Endothelial cell of umbilical vein (primary cell): ENCODE measurements around the gene SETDB1. TPM values are rescaled to one million over a fixed set of nuclear protein-coding genes. Genes with fewer than 3 reads are reported as not detected.

Experiments used
- BruUV-seq: library from RNA; stranded (reverse); fragments of 400-500 nt; replicated peaks from 2 replicates; lab custom pipeline; 2021; lab: Mats Ljungman, UMichigan
- CTCF ChIA-PET: fragments of 300-600, 350-600 bp; sonication (Branson Sonifier 250); formaldehyde crosslinking; loops from one replicate; lab custom pipeline; 2021; ENCODE audit warnings: antibody characterized with exemption, inconsistent platforms; lab: Charles Lee
- POLR2A ChIA-PET: fragments of 300-600, 350-600 bp; sonication (Branson Sonifier 250); formaldehyde crosslinking; loops from one replicate; lab custom pipeline; 2021; ENCODE audit warnings: antibody characterized with exemption, inconsistent platforms; lab: Charles Lee
- DNase-seq: peaks from one replicate; pipeline ENCODE4 v3.0.0-alpha.2; 2011; ENCODE audit warnings: low read depth, low spot score
- FAIRE-seq: peaks from 2 replicates; lab custom pipeline; 2011; peaks lifted over from hg19 to GRCh38; lab: Jason Lieb, UNC
- H2AFZ ChIP-seq: 2 replicates; pipeline ENCODE4 v1.6.0; 2012; ENCODE audit warnings: low read depth, low read length, control low read depth, inconsistent platforms
- H3K27ac ChIP-seq: 2 replicates; pipeline ENCODE4 v1.5.1; 2011; ENCODE audit warnings: low read depth, mild to moderate bottlenecking, control low read depth, low read length, moderate library complexity; ENCODE audit not compliant: insufficient read depth
- H3K27me3 ChIP-seq, 2 experiments: 2 replicates each; pipeline versions ENCODE4 v1.6.0 to v1.6.1; 2011; ENCODE audit warnings: low read length in 2 of 2, mixed read lengths in 1 of 2; ENCODE audit not compliant: control insufficient read depth in 2 of 2, insufficient read depth in 2 of 2
- H3K36me3 ChIP-seq, 2 experiments: 2 replicates in 1 of 2; 3 replicates in 1 of 2; pipeline ENCODE4 v1.5.1; 2011; ENCODE audit warnings: low read length in 2 of 2, mild to moderate bottlenecking in 1 of 2, moderate library complexity in 1 of 2; ENCODE audit not compliant: control insufficient read depth in 2 of 2, insufficient read depth in 2 of 2; ENCODE audit errors: extremely low read depth in 1 of 2
- H3K4me1 ChIP-seq: 3 replicates; pipeline ENCODE4 v1.5.1; 2011; ENCODE audit warnings: mild to moderate bottlenecking, low read length; ENCODE audit not compliant: control insufficient read depth, insufficient read depth; ENCODE audit errors: extremely low read depth
- H3K4me2 ChIP-seq: 2 replicates; pipeline ENCODE4 v1.6.1; 2011; ENCODE audit warnings: low read length, control low read depth, mixed read lengths; ENCODE audit not compliant: insufficient read depth
- H3K4me3 ChIP-seq, 3 experiments: fragments of 200-600 bp in 1 of 3; sonication (generic), shearing (Covaris generic) in 1 of 3; replicated peaks in 1 of 3; 2 replicates each; pipeline ENCODE4 v1.5.1; 2011 to 2016; ENCODE audit warnings: control low read depth in 3 of 3, low read length in 3 of 3, mild to moderate bottlenecking in 2 of 3, inconsistent platforms in 1 of 3, low read depth in 1 of 3, moderate library complexity in 1 of 3; ENCODE audit not compliant: insufficient read depth in 1 of 3
- H3K79me2 ChIP-seq: 2 replicates; pipeline ENCODE4 v1.6.0; 2012; ENCODE audit warnings: low read length, inconsistent platforms; ENCODE audit not compliant: control insufficient read depth, insufficient read depth
- H3K9ac ChIP-seq: replicated peaks from 2 replicates; pipeline ENCODE3; 2011; ENCODE audit warnings: low read length, control low read depth; ENCODE audit not compliant: insufficient read depth; ENCODE audit errors: extremely low read depth
- H3K9me1 ChIP-seq: replicated peaks from 3 replicates; pipeline ENCODE4 v1.6.0; 2011; ENCODE audit warnings: mild to moderate bottlenecking, low read length; ENCODE audit not compliant: control insufficient read depth, insufficient read depth; ENCODE audit errors: extremely low read depth
- H3K9me3 ChIP-seq: replicated peaks from 2 replicates; pipeline ENCODE4 v1.5.1; 2012; ENCODE audit warnings: low read length, inconsistent platforms; ENCODE audit not compliant: control insufficient read depth, insufficient read depth
- H4K20me1 ChIP-seq: replicated peaks from 2 replicates; pipeline ENCODE3; 2011; ENCODE audit warnings: mild to moderate bottlenecking, low read length; ENCODE audit not compliant: control insufficient read depth, insufficient read depth; ENCODE audit errors: extremely low read depth
- EZH2 ChIP-seq: IDR thresholded peaks from 2 replicates; pipeline ENCODE4 v1.6.1; 2012; ENCODE audit warnings: borderline replicate concordance, low read depth, mild to moderate bottlenecking, moderate library complexity, low read length, inconsistent platforms; ENCODE audit not compliant: severe bottlenecking
- JUN ChIP-seq: IDR thresholded peaks from 2 replicates; pipeline ENCODE4 v1.6.1; 2011; ENCODE audit warnings: borderline replicate concordance, low read depth; ENCODE audit not compliant: insufficient read length, insufficient read depth
- MYC ChIP-seq: IDR thresholded peaks from one replicate; pipeline ENCODE4 v1.6.1; 2011; ENCODE audit warnings: mild to moderate bottlenecking, low read depth, low read length
- POLR2AphosphoS5 ChIP-seq: IDR thresholded peaks from 2 replicates; pipeline ENCODE4 v1.6.1; 2012; ENCODE audit warnings: low read depth, mild to moderate bottlenecking, control low read depth, low read length, moderate library complexity; ENCODE audit not compliant: insufficient read depth
- dilution Hi-C: fragments of 300-500 bp; cut with MboI; formaldehyde crosslinking; loops from one replicate; pipeline ENCODE4 v1.15.0; 2019; ENCODE audit warnings: low sequenced_read_pairs; ENCODE audit not compliant: extremely low pct_ligation_motif_present
- intact Hi-C: fragments of 100-400 bp; cut with micrococcal nuclease; formaldehyde crosslinking; loops from one replicate; pipeline ENCODE4 v1.10.0; 2022
- polyA plus RNA-seq, 4 experiments: library from polyadenylated mRNA; depleted of rRNA in 3 of 4; stranded (reverse) in 3 of 4; unstranded in 1 of 4; fragments of >200 nt; gene quantifications; 2 replicates each; pipeline versions ENCODE4 v1.2.1 to v1.2.3, GENCODE V29; 2011 to 2012; ENCODE audit warnings: missing spikeins in 1 of 4
- total RNA-seq: library from RNA; stranded (reverse); gene quantifications from 2 replicates; pipeline ENCODE4 v1.2.3, GENCODE V29; 2021
- TF ChIP-seq, protein P1 (sequence below), 2 donors: IDR thresholded peaks; 1 replicate in 1 of 2; 2 replicates in 1 of 2; pipeline ENCODE4 v1.5.1; 2011; ENCODE audit warnings: low read length in 2 of 2, mild to moderate bottlenecking in 2 of 2, moderate library complexity in 2 of 2, control low read depth in 1 of 2, inconsistent platforms in 1 of 2, low read depth in 1 of 2; ENCODE audit not compliant: insufficient read depth in 1 of 2; ENCODE audit errors: extremely low read depth in 1 of 2

SETDB1 gene
- total and polyA plus RNA-seq, 2 donors (not counting 3 experiments of a cell fraction or from before 2014, with no cell fraction given): 25.3 to 49.2 TPM

GRCh38 chr1:150974580-150975478, 48.7 kb downstream of the SETDB1 start, which contains the start of gene CERS2:
Gene CERS2 (minus strand): TSS chr1:150974835. CDS start chr1:150969090, 5,745 bp downstream.
- Histone ChIP-seq H3K4me1 (peaks cover 36% of the 10 kb centered on the region), H2AFZ (peak within 1 kb of the TSS; percentile 58), H4K20me1 (no peaks in the 10 kb centered on the region), H3K27me3 (no peaks in the 10 kb centered on the region), H3K9me1 (no peaks in the 10 kb centered on the region), H3K9me3 (no peaks in the 10 kb centered on the region), H3K79me2 (peaks cover 43% of the 10 kb centered on the region), H3K9ac (peak within 1 kb of the TSS; percentile 75), H3K4me2 (peak within 1 kb of the TSS; percentile 62), H3K36me3 (no peaks in the 10 kb centered on the region), H3K4me3 (peak within 1 kb of the TSS; percentile 43 to 75 (median 65)), H3K27ac (peak within 1 kb of the TSS; percentile 50)
- CTCF ChIA-PET: interaction anchor here (0.6 to 17.1 kb wide), 9 partner anchors 10 to 687 kb away, joined by 3 to 278 read pairs (median 4); partner anchors contain the start of genes C1orf56 and MINDY1
- TF ChIP-seq POLR2AphosphoS5 (peak; percentile 38), MYC (no peak), JUN (no peak), EZH2 (no peak)
- TF ChIP-seq, protein P1, sequence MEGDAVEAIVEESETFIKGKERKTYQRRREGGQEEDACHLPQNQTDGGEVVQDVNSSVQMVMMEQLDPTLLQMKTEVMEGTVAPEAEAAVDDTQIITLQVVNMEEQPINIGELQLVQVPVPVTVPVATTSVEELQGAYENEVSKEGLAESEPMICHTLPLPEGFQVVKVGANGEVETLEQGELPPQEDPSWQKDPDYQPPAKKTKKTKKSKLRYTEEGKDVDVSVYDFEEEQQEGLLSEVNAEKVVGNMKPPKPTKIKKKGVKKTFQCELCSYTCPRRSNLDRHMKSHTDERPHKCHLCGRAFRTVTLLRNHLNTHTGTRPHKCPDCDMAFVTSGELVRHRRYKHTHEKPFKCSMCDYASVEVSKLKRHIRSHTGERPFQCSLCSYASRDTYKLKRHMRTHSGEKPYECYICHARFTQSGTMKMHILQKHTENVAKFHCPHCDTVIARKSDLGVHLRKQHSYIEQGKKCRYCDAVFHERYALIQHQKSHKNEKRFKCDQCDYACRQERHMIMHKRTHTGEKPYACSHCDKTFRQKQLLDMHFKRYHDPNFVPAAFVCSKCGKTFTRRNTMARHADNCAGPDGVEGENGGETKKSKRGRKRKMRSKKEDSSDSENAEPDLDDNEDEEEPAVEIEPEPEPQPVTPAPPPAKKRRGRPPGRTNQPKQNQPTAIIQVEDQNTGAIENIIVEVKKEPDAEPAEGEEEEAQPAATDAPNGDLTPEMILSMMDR (IDR thresholded peaks at IDR 0.05; ENCODE audit: extremely low read depth in 1 of 2, insufficient read depth in 1 of 2, low read depth in 1 of 2, low read length in 2 of 2): no peak
- DNase-seq: peak; percentile 80
- POLR2A ChIA-PET: interaction anchor here (0.6 kb wide), 1 partner anchor 605 kb away, joined by 3 read pairs; no protein-coding TSS in a partner anchor
- intact Hi-C loops (loop anchor here (5.0 kb wide), 3 partner anchors 98 to 348 kb away; partner anchors contain the start of genes ARNT, ENSA and SEMA6C), dilution Hi-C loops (no loop called here)
- FAIRE-seq: peak; percentile 54
- TSS peak; percentile 16 for BruUV-seq
